Rectal smooth muscle tissue (tissue), 1 donor: ENCODE data around the gene EEFSEC.

ENCODE experiments used
- H3K27ac ChIP-seq: one replicate; pipeline ENCODE4 v1.7.0; 2013; ENCODE audit warnings: low read depth, low read length, inconsistent platforms
- H3K27me3 ChIP-seq: one replicate; pipeline ENCODE4 v1.7.0; 2013; ENCODE audit warnings: low read length; ENCODE audit not compliant: control insufficient read depth, insufficient read depth
- H3K36me3 ChIP-seq: one replicate; pipeline ENCODE4 v1.7.0; 2013; ENCODE audit warnings: low read length; ENCODE audit not compliant: control insufficient read depth, insufficient read depth
- H3K4me1 ChIP-seq: one replicate; pipeline ENCODE4 v1.7.0; 2013; ENCODE audit warnings: low read length; ENCODE audit not compliant: control insufficient read depth, insufficient read depth
- H3K4me3 ChIP-seq: one replicate; pipeline ENCODE4 v1.7.0; 2013; ENCODE audit warnings: low read length
- H3K9ac ChIP-seq: one replicate; pipeline ENCODE4 v1.7.0; 2013; ENCODE audit warnings: low read length

The EEFSEC gene

GRCh38 chr3:128412180-128413002, 259.1 kb downstream of the EEFSEC start:
- Histone ChIP-seq H3K9ac (no peak overlapping the region), H3K27me3 (no peaks in the 10 kb centered on the region), H3K4me3 (no peak overlapping the region), H3K27ac (no peak overlapping the region), H3K36me3 (no peaks in the 10 kb centered on the region), H3K4me1 (no peaks in the 10 kb centered on the region)

GRCh38 chr3:128413003-128413370, 259.7 kb downstream of the EEFSEC start:
- Histone ChIP-seq H3K4me3 (no peak overlapping the region), H3K4me1 (no peaks in the 10 kb centered on the region), H3K36me3 (no peaks in the 10 kb centered on the region), H3K27me3 (no peaks in the 10 kb centered on the region), H3K27ac (no peak overlapping the region), H3K9ac (no peak overlapping the region)

- Histone ChIP-seq H3K4me1 (no peaks in the 10 kb centered on the region), H3K36me3 (no peaks in the 10 kb centered on the region), H3K4me3 (no peak overlapping the region), H3K9ac (no peak overlapping the region), H3K27ac (no peak overlapping the region), H3K27me3 (no peaks in the 10 kb centered on the region)
These were observed 260.3 kb downstream of the EEFSEC start for GRCh38 chr3:128413413-128414205.

GRCh38 chr3:128415200-128415772, 262.0 kb downstream of the EEFSEC start:
- H3K27me3 ChIP-seq: no peaks in the 10 kb centered on the region
- H3K9ac ChIP-seq: no peak overlapping the region
- H3K27ac ChIP-seq: no peak overlapping the region
- H3K36me3 ChIP-seq: no peaks in the 10 kb centered on the region
- H3K4me1 ChIP-seq: no peaks in the 10 kb centered on the region
- H3K4me3 ChIP-seq: no peak overlapping the region

- Histone ChIP-seq H3K27ac (no peak overlapping the region), H3K4me1 (no peaks in the 10 kb centered on the region), H3K9ac (no peak overlapping the region), H3K36me3 (no peaks in the 10 kb centered on the region), H3K27me3 (no peaks in the 10 kb centered on the region), H3K4me3 (no peak overlapping the region)
These were observed 262.7 kb downstream of the EEFSEC start for GRCh38 chr3:128415773-128416577.

GRCh38 chr3:128416578-128417211, 263.4 kb downstream of the EEFSEC start:
- H3K27me3 ChIP-seq: no peaks in the 10 kb centered on the region
- H3K36me3 ChIP-seq: no peaks in the 10 kb centered on the region
- no peak overlapping the region for H3K4me3 ChIP-seq
- no peak overlapping the region for H3K9ac ChIP-seq
- no peaks in the 10 kb centered on the region for H3K4me1 ChIP-seq
- H3K27ac ChIP-seq: no peak overlapping the region

- Histone ChIP-seq H3K27me3 (no peaks in the 10 kb centered on the region), H3K4me3 (no peak overlapping the region), H3K4me1 (no peaks in the 10 kb centered on the region), H3K9ac (no peak overlapping the region), H3K36me3 (no peaks in the 10 kb centered on the region), H3K27ac (no peak overlapping the region)
These were observed 265.6 kb downstream of the EEFSEC start for GRCh38 chr3:128418900-128419299.

GRCh38 chr3:128419311-128419710, 266.0 kb downstream of the EEFSEC start:
- Histone ChIP-seq H3K36me3 (no peaks in the 10 kb centered on the region), H3K4me1 (no peaks in the 10 kb centered on the region), H3K4me3 (no peak overlapping the region), H3K27me3 (no peaks in the 10 kb centered on the region), H3K27ac (no peak overlapping the region), H3K9ac (no peak overlapping the region)

- no peaks in the 10 kb centered on the region for H3K27me3 ChIP-seq
- no peaks in the 10 kb centered on the region for H3K4me1 ChIP-seq
- H3K4me3 ChIP-seq: no peak overlapping the region
- no peaks in the 10 kb centered on the region for H3K36me3 ChIP-seq
- H3K9ac ChIP-seq: no peak overlapping the region
- no peak overlapping the region for H3K27ac ChIP-seq
These were observed 267.0 kb downstream of the EEFSEC start for GRCh38 chr3:128420289-128420688.

- H3K4me3 ChIP-seq: no peak overlapping the region
- no peaks in the 10 kb centered on the region for H3K4me1 ChIP-seq
- no peaks in the 10 kb centered on the region for H3K27me3 ChIP-seq
- H3K9ac ChIP-seq: no peak overlapping the region
- no peaks in the 10 kb centered on the region for H3K36me3 ChIP-seq
- no peak overlapping the region for H3K27ac ChIP-seq
These were observed 267.6 kb downstream of the EEFSEC start for GRCh38 chr3:128420720-128421438.

- Histone ChIP-seq H3K4me1 (no peaks in the 10 kb centered on the region), H3K4me3 (no peak overlapping the region), H3K27ac (no peak overlapping the region)
These were observed 268.2 kb downstream of the EEFSEC start for GRCh38 chr3:128421439-128421836.

More at GRCh38 chr3:128421439-128421836, 268.2 kb downstream of the EEFSEC start:
- no peaks in the 10 kb centered on the region for H3K27me3 ChIP-seq
- no peak overlapping the region for H3K9ac ChIP-seq
- no peaks in the 10 kb centered on the region for H3K36me3 ChIP-seq
